ENCODE data around the gene IMMP2L.
"Not testable (repeated sequence)": the region's sequence is repeated elsewhere in the genome, so short reads cannot be mapped to it uniquely, and the experiment has no call there.

The IMMP2L gene

DNA sequence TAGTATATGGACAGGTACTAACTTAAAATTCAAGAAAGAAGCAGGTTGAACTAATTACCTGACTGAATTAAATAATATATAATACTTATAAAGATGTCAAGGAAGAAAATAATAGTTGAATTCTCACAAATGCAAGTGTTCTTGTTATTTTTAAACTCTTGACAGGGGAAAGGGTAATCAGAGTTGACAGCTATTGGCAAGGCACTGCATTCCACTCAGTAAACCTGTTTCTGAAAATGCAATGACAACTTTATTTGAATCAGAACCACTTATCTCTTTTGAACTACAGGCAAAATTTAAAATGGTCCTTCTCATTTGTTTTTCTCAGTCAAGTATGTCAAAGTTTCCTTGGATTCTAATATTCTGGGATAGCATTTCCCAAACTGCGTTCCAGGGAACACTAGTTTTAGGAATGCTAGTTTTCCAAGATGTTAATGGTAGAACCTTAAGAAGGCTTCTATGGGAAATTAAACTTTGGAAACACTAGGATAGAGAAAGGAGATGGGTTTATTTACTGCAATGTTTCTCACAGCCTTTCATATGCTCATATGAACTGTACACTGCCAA is 575.1 kb downstream of the IMMP2L start:
- no peak for DNase-seq (ENCODE audit: low spot score)

DNA sequence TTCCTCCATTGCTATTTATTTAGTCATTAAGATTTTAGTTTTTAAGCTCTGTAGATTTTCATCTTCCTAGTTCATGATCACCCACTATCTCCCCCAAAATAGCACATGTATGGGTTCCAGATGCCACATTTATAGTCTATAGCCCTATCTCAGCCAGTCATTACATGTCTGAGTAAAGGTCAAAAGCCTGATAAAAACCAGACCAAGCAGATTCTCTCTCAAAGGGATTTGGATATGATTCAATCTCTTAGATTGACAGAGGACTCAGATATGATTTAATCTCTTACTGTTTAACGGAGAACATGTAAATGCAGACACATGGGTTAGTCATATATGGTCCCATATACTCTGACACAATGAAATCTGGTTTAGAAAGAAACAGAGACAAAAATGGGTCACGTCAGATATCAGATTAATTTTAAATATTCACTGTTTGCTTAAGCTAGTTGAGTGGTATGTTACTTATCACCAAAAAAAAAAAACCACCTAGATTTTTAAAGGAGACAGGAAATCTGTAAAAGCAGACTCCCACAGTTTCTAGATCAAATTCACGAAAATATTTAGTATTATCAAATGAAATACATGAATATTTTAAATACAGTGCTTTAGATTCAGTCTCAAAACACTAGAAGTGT is 578.4 kb downstream of the IMMP2L start:
- no peak for DNase-seq (ENCODE audit: low spot score)

DNA sequence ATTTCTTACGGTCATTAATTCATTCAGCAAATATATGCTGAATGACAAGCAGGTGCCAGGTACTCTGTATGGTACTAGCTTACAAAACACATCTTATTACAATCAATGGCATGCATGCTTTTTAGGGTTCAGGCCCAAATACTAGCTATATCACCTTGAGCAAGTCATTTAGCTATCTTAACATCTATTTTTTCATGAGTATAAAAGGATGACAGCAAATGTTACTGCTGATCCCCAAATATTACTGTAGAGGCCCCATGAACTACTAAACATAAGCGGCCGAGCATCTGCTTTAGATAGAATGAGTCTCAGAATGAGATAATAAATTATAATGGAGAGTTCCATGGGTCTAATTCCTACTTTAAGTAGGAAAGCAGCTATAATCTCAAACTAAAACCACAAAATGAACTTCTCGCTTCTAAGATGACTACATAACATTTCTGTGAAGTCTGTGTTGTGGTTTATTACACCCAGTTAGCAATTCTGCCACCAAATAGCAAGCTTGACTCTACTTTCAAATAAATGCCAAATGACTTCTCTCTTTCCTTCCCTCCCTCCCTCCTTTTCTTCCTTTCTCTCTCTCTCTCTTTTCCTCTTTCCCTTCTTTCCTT is 585.1 kb downstream of the IMMP2L start:
- no peak for DNase-seq (ENCODE audit: low spot score)

DNA sequence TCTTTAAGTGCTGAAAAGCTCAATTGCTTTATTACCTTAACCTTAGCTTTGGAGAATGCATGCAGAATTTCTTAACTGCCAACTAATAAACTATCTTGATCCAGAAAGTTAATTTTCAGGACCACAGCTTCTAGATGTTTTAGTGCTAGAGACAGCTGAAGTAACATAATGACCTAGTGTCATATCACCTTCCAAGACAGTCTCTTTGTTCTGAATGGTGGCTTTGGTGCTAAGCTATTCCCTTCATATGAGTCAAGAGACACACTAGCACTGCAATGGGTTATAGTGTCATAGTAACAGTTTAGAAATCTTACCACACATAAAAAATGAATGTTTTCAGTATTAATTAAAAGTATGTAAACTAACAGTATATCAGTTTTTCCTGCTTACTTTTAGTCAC is 586.8 kb downstream of the IMMP2L start:
- no peak for DNase-seq (ENCODE audit: low spot score)

DNA sequence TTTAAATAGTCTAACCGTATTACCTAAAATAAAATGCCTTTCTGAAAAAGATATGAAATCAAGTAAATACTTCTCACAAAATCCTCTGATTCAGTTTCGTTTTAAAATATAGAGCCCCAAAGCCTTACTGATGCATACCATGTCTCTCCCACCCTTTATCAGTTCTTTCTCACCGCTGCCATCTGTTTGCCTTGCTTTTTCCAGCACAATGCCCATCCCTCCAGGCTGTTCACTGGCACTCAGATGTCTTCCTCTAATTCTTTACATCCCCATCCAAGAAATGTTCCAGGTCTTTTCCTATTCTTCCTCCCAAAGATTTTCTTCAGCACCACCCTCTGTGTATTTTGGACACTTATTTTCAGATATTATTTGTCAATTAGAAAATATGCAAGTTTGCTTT is 587.9 kb downstream of the IMMP2L start:
- no peak for DNase-seq (ENCODE audit: low spot score)

DNA sequence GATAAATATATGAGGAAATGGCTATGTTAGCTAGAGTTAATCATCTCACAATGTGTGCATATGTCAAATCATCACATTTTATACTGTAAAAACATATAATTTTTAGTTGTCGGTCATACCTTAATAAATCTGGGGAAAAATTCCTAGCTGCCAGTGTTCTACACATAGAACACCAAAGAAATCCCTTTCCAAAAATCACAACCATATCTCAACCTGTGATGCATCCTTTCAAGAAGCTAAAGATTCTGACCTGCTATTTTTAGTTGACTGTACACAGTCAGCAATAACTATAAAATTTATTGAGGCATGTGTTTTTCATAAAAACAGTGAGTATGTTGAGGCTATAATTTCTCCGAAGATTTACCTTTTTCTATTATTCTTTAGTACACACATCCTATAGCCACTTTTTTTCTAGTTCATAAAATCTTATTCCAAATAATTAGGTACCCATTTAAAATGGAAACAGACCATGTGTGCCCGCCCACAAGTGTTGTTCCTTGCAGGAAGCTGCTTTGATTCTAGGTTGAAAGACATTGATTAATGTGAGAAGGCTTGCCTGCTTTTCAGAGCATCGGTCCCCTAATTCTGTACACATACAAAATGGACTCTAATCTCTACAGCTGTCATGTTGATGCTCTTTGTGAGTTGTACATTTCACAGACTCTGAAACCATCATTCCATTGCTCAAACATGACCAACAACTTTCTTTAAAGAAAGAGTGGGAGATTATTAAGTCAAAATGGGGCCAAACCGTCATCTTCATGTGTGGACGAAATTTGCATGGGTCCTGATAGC is 588.9 kb downstream of the IMMP2L start:
- no peak for DNase-seq (ENCODE audit: low spot score)

DNA sequence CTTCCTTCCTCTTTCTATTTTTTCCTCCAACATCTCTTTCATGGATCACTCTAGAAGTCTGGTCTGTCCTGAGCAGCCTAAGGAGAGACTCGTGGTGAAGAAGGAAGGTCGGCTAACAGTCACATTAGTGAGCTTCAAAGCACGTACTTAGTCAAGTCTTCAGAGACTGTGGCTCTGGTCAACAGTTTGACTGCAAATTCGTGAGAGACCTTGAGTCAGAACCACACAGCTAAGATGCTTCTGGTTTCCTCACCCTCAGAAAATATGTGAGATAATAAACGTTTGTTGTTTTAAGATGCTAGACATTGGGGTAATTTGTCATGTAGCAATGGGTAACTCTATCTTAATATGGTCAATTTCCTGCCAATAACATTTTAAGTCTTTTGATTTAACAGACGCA is 597.5 kb downstream of the IMMP2L start:
- DNase-seq (ENCODE audit: low spot score): no peak

DNA sequence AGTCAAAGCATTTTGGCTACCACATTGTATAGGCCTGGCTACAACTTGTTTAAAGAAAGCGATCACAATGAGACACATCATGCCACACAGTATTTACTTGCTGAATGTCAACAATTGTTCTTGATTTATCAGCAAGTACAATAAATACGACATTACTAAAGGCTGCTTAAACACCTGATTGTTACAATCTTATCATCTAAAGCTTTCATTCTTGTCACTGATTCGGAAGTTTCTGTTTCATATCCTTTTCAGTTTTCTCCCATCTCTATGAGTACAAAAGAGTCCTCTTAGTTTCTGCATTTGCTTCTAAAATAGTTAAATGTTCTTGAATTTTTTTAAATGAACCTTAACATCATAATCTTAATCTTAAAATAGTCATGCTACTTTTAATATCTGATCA is 599.5 kb downstream of the IMMP2L start:
- no peak for DNase-seq (ENCODE audit: low spot score)

DNA sequence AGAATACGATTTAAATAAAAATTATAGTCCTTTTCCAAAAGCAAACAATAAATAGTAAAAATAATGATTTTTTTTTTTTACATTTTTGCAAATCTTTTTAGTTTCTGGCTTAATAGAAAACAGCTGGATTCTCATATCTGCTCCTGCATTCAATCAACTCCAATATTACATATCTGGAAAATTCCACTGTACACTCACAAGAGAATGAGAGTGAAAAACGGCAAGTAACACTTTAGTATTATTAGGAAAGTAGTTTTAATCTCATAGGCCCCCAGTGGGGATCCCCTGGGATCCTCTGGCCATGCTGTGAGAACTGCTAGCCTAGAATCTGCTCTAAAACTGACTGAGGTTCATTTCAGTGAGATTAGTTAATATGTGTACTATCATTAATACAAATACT is 599.9 kb downstream of the IMMP2L start:
- no peak for DNase-seq (ENCODE audit: low spot score)

DNA sequence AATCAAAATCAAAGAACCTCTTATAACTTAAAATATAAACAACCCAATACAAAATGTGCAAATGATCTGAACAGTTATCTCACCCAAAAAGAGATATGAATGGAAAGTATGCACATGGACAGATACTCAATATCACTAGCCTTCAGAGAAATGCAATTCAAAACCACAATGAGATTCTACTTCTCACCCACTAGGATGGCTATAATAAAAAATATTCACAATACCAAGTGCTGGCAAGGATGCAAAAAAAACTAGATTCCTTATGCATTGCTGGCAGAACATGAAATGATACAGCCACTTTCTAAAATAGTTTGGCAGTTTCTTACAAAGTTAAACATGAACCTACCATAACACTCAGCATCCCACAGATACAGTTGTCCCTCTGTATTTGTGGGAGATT is 601.5 kb downstream of the IMMP2L start:
- DNase-seq (ENCODE audit: low spot score): no peak

DNA sequence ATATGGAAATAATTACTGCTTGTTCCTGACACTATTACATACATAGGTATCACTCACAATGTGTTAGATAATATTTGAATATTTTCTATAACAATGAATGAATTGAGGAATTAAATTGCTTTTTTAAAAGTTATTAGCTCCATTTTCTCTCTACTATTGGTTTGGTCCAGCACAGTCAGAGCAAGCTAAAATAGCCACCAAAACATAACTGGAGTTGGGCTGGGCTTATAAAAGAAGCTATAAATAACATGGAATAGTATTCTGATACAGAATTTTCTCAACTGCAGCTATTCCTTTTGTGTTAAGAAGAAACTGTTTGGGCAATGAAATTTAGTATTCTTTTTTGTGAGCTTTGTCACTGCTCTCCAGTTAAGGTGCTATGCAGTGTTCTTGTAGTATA is 614.0 kb downstream of the IMMP2L start:
- no peak for DNase-seq (ENCODE audit: low spot score)

DNA sequence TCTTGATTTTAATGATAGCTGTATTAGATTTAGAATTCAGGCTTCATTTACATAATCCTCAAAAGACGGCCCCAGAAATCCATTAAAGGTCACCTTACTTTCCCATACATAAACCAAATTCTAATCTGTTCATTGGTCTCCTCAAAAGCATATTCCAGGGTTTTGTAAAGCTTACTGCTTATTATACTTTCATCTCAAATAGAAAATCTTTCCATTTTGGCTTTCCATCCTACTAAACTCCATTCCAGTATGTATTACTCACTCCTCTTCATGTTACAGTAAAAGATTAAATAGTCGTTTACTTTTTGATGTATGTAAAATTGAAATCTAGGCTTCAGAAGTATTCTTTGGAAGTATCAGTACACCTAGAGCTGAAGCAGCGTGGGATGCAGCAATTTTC is 614.9 kb downstream of the IMMP2L start:
- no peak for DNase-seq (ENCODE audit: low spot score)

DNA sequence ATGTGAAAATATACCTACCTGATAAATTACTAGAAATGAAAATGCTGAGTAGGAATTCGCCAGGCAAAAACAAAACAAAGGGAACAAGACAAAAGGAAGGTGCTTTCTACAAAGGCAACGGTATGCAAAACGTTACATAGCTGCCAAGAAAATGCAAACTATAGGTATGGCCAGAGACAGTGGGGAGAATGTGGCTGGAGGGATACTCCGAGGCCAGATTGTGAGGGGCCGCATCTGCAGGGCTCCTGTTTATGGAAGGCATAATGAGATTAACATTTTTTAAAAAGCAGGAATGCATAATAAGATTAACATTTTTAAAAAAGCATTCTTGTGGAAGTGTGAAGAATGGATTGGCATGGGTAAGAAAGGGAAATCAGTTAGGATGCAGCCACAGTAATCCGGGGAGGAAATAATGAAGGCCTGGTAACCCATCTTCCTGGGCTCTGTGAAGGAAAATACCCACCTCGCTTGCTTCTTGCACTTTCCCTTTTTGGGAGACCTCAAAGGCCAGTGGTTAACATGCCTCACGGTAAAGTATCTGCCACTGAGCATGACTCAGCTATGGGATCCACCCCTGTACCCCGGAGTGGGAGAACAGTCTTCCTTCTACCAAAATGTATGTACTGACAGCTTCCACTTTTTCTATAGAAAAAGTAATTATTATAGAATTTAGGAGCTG is 617.2 kb downstream of the IMMP2L start:
- peak; percentile 16 for DNase-seq (ENCODE audit: low spot score)

DNA sequence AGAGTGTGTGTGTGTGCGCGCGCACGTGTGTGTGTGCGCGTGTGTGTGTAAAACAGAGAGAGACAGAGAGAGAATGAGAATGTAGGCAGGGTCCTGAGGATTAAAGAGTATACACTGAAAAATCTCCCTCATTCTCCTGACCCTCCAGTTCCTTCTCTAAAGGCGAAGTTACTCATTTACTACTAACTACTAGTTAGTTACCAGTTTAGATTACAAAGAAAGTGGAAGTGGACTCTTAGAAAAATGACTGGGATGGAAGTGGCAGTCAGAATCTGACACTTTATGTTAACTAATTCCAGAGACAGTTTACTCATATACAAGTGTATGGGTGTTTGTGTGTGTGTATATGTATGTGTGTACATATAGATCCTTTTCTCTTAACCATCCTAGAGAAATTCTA is 617.8 kb downstream of the IMMP2L start:
- DNase-seq (ENCODE audit: low spot score): no peak

DNA sequence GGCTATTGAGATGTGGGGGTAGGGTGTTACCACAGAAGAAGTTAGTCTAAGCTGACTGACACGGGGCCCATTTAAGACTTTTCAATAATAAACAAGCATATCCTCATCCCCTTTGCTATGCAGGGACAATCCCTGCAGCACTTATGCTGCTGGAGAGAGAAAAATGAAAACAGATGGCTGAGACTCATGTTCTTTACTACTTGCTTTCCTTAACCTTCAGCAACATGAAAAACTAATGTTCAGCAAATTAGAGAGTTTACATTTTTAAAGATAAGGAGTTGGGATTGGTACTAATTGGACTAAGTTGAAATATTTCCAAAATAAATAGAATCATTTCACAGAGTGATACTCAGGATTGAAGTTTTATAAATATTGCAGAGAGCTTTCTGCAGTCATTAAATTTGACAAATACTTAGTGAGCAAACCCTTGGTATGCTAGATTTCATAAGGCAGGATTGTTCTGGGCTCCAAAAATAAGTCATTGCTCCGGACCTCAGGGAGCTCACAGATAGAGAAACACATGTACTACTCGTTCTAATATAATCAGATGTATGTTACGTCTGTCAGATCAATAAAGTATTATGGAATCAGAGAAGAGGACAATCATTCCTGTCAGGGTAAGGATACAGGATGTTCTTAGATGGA is 618.5 kb downstream of the IMMP2L start:
- DNase-seq (ENCODE audit: low spot score): no peak

DNA sequence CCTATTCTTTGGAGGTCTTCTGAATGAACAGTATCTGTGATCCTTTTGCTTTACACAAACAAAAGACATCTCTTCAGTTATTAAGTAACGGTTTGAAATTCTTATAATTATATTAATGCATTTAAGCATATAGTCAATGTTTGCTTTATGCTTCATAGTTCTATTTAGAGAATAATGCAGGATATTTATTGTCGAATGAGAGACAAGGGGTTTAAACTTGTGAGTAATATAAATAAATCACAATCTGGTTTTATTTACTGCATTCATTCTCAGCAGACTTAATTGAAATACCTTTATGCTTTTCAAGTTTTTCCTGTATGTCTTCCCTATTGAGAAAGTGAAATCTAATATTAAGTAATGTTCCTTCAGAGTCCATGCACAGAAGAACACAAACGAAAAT is 620.9 kb downstream of the IMMP2L start:
- DNase-seq (ENCODE audit: low spot score): no peak

DNA sequence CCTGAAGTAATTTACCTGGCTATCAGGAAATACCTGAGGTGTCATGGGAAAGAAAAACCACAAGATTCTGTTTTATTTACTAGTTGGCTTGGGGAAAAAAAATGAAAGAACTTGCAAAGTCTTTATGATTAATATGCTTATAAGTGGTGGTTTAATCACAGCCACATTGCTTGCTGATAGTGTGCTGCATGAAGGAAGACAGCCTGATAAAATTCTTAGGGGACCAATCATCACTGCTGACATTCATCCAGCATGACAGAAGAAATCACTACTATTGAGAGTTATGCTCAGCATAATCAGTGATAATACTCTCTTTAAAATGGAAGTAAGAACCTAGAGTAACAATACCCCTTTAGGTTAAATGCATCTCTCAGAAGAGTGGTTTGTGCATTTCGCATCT is 621.5 kb downstream of the IMMP2L start:
- DNase-seq (ENCODE audit: low spot score): no peak

DNA sequence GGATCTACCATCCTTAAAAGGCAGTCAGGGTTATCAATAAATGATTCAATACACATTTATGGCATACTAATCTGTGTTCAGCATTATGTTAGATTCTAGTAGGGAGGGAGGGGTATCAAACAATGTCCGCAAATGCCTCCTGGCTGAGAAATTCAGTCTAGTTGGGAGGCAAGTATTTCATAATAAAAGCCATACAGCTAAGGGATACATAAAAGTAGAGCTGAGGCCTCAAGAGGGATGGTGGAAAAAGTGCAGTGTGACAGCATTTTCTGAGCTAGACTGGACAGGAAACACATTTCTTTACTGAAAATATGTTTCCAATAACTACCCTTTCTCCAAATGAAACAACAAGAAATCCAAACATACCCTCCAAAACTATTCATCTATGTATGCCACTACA is 624.1 kb downstream of the IMMP2L start:
- no peak for DNase-seq (ENCODE audit: low spot score)

DNA sequence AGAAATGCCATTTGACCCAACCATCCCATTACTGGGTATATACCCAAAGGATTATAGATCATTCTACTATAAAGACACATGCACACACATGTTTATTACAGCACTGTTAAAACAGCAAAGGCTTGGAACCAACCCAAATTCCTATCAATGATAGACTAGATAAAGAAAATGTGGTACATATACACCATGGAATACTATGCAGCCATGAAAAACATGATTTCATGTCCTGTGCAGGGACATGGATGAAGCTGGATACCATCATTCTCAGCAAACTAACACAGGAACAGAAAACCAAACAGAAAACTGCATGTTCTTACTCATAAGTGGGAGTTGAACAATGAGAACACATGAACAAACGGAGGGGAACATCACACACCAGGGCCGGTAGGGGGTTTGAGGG is 625.6 kb downstream of the IMMP2L start:
- DNase-seq (ENCODE audit: low spot score): not testable (repeated sequence)

DNA sequence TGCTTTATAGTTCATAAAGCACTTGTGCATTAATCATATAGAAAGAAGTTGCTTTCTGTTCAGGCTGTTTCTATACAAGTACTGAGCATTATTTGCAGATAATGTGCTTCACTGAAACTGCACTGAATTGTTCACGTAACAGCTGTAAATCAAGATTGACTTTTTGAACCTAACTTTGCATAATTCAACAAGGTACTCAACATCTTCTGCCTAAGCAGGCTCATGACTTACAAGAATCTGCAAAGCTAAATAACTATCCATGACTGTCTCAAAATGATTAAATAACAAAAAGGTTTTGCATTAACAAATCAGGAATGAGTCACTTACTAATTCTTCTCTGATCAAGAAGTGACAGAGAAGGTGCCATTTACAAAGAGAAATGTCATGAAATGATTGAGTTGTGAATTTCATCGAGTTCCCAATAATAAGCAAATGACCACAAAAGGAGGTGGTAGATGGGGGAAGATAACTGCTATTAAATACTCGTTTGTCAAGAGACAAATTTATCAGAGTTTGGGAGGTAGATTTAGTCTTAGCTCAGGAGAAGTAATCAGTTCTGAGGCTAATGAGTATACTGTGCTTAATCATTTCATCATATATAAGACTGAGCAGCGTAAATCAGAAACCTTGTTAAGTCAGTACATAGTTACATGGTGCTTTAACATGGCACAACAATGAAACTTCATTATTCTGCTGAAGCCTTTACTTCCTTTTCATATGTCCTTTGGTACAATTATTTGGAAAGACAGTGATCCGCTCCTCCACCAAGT is 632.6 kb downstream of the IMMP2L start:
- DNase-seq (ENCODE audit: low spot score): no peak

DNA sequence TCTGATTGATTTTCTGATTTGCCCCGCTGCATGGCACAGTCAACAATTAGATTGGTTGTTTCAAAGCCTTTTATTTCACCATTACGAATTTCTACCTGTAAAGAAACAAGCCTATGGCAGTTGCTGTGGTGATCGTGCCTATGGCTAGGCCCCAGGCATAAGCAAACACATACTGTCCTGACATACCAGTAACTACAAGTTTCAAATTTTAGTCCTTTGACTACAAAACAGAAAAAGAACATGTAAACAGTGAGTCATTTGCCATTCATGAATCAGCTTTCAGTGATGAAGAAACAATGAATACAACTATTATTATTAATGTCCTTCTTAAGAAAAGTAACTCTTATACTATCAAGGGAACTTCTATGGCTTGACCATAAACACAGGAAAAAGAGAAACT is 639.4 kb downstream of the IMMP2L start:
- no peak for DNase-seq (ENCODE audit: low spot score)
